H1 (cell line): ENCODE data around the gene ULK2. TPM values are rescaled to one million over a fixed set of nuclear protein-coding genes. Genes with fewer than 3 reads are reported as not detected.

Source experiments
- CTCF ChIA-PET: fragments of 300-600 bp; sonication (Branson Sonifier 250); formaldehyde crosslinking; loops from one replicate; lab custom pipeline; 2021; ENCODE audit not compliant: partially characterized antibody; lab: Charles Lee
- POLR2A ChIA-PET: fragments of 300-600 bp; sonication (Branson Sonifier 250); formaldehyde crosslinking; loops from one replicate; lab custom pipeline; 2021; ENCODE audit warnings: inconsistent platforms; ENCODE audit not compliant: partially characterized antibody; lab: Charles Lee
- DNase-seq, 2 experiments: peaks; one replicate each; pipeline versions ENCODE4 v3.0.0 to v3.0.0-alpha.2; 2010 to 2022; ENCODE audit warnings: low spot score in 2 of 2, low read depth in 1 of 2, mixed read lengths in 1 of 2
- FAIRE-seq: peaks from 2 replicates; lab custom pipeline; 2011; peaks lifted over from hg19 to GRCh38; lab: Jason Lieb, UNC
- H2AFZ ChIP-seq: 2 replicates; pipeline ENCODE4 v1.8.1; 2012; ENCODE audit warnings: low read length, inconsistent platforms
- H2AK5ac ChIP-seq: 2 replicates; pipeline ENCODE4 v1.6.1; 2013; ENCODE audit warnings: low read depth, low read length
- H2BK120ac ChIP-seq: replicated peaks from 2 replicates; pipeline ENCODE3; 2013; ENCODE audit warnings: low read depth, low read length, inconsistent platforms
- H2BK12ac ChIP-seq: 2 replicates; pipeline ENCODE4 v1.6.1; 2013; ENCODE audit warnings: low read depth, low read length
- H2BK15ac ChIP-seq: 2 replicates; pipeline ENCODE4 v1.6.1; 2013; ENCODE audit warnings: low read length
- H2BK20ac ChIP-seq: 2 replicates; pipeline ENCODE4 v1.6.1; 2013; ENCODE audit warnings: low read length
- H2BK5ac ChIP-seq: 2 replicates; pipeline ENCODE4 v1.6.1; 2013; ENCODE audit warnings: low read depth, low read length
- H3K14ac ChIP-seq: 2 replicates; pipeline ENCODE4 v1.6.1; 2013; ENCODE audit warnings: inconsistent platforms; ENCODE audit not compliant: insufficient read length
- H3K18ac ChIP-seq: 2 replicates; pipeline ENCODE4 v1.6.1; 2013; ENCODE audit warnings: low read length; ENCODE audit errors: extremely low read depth
- H3K23ac ChIP-seq: 2 replicates; pipeline ENCODE4 v1.6.1; 2013; ENCODE audit warnings: inconsistent platforms; ENCODE audit not compliant: insufficient read length
- H3K23me2 ChIP-seq: 2 replicates; pipeline ENCODE4 v1.6.1; 2013; ENCODE audit warnings: low read depth, low read length
- H3K27ac ChIP-seq: 2 replicates; pipeline ENCODE4 v1.6.1; 2011; ENCODE audit warnings: low read depth, low read length, inconsistent platforms
- H3K27me3 ChIP-seq, 4 experiments: replicated peaks in 1 of 4; 1 replicate in 1 of 4; 2 replicates in 3 of 4; pipeline versions ENCODE4 v1.6.1 to v1.8.1; 2011 to 2013; ENCODE audit warnings: low read length in 3 of 4, mild to moderate bottlenecking in 3 of 4, inconsistent platforms in 2 of 4, mixed read lengths in 2 of 4, moderate library complexity in 1 of 4; ENCODE audit not compliant: control insufficient read depth in 3 of 4, insufficient read depth in 3 of 4; ENCODE audit errors: extremely low read depth in 1 of 4
- H3K36me3 ChIP-seq, 4 experiments: 2 replicates each; pipeline versions ENCODE4 v1.6.1 to v1.8.1; 2011 to 2013; ENCODE audit warnings: mild to moderate bottlenecking in 4 of 4, low read length in 3 of 4, moderate library complexity in 2 of 4, control low read depth in 1 of 4, inconsistent platforms in 1 of 4; ENCODE audit not compliant: insufficient read depth in 4 of 4, control insufficient read depth in 2 of 4
- H3K4ac ChIP-seq: replicated peaks from 2 replicates; pipeline ENCODE3; 2013; ENCODE audit warnings: low read length, low read depth, mixed read lengths, inconsistent platforms; ENCODE audit not compliant: insufficient read length
- H3K4me1 ChIP-seq, 4 experiments: replicated peaks in 1 of 4; 1 replicate in 1 of 4; 2 replicates in 3 of 4; pipeline versions ENCODE4 v1.6.1 to v1.8.1; 2011 to 2013; ENCODE audit warnings: low read length in 3 of 4, inconsistent platforms in 2 of 4, mixed read lengths in 1 of 4; ENCODE audit not compliant: insufficient read depth in 4 of 4, control insufficient read depth in 3 of 4
- H3K4me2 ChIP-seq, 2 experiments: 2 replicates each; pipeline versions ENCODE4 v1.6.1 to v1.8.1; 2011 to 2013; ENCODE audit warnings: low read depth in 2 of 2, low read length in 2 of 2, control low read depth in 1 of 2, inconsistent platforms in 1 of 2, mild to moderate bottlenecking in 1 of 2; ENCODE audit not compliant: insufficient read depth in 1 of 2
- H3K4me3 ChIP-seq, 4 experiments: fragments of 200-600, 300-600 bp in 1 of 4; sonication (generic), shearing (Covaris generic), sonication (Bioruptor Twin) in 1 of 4; 2 replicates each; pipeline versions ENCODE4 v1.5.1 to v1.8.1; 2011 to 2016; ENCODE audit warnings: low read length in 4 of 4, low read depth in 3 of 4, control low read depth in 2 of 4, inconsistent platforms in 2 of 4, mild to moderate bottlenecking in 2 of 4, mixed read lengths in 1 of 4, moderate library complexity in 1 of 4; ENCODE audit not compliant: insufficient read depth in 2 of 4; ENCODE audit errors: extremely low read depth in 1 of 4
- H3K56ac ChIP-seq: replicated peaks from 2 replicates; pipeline ENCODE3; 2013; ENCODE audit warnings: low read depth, mild to moderate bottlenecking, mixed read lengths, low read length, inconsistent platforms; ENCODE audit not compliant: insufficient read length
- H3K79me1 ChIP-seq: 2 replicates; pipeline ENCODE4 v1.6.1; 2013; ENCODE audit warnings: low read depth, low read length, control low read depth
- H3K79me2 ChIP-seq, 2 experiments: 2 replicates each; pipeline versions ENCODE4 v1.6.1 to v1.8.1; 2012 to 2013; ENCODE audit warnings: low read length in 2 of 2, mild to moderate bottlenecking in 2 of 2, inconsistent platforms in 1 of 2; ENCODE audit not compliant: insufficient read depth in 2 of 2, control insufficient read depth in 1 of 2
- H3K9ac ChIP-seq, 4 experiments: replicated peaks in 1 of 4; 1 replicate in 1 of 4; 2 replicates in 3 of 4; pipeline versions ENCODE4 v1.6.1 to v1.8.1; 2011 to 2013; ENCODE audit warnings: low read depth in 3 of 4, low read length in 3 of 4, control low read depth in 2 of 4, mild to moderate bottlenecking in 2 of 4, moderate library complexity in 2 of 4, inconsistent platforms in 1 of 4; ENCODE audit errors: extremely low read depth in 1 of 4
- H3K9me3 ChIP-seq, 2 experiments: 2 replicates each; pipeline versions ENCODE4 v1.6.1 to v1.8.1; 2012 to 2013; ENCODE audit warnings: mild to moderate bottlenecking in 2 of 2, moderate library complexity in 2 of 2, control low read depth in 1 of 2, inconsistent platforms in 1 of 2, low read depth in 1 of 2, low read length in 1 of 2, mixed read lengths in 1 of 2; ENCODE audit not compliant: insufficient read depth in 2 of 2
- H4K20me1 ChIP-seq, 2 experiments: replicated peaks in 1 of 2; 2 replicates each; pipeline versions ENCODE3 to v1.8.1; 2011 to 2013; ENCODE audit warnings: inconsistent platforms in 2 of 2, low read length in 2 of 2, mild to moderate bottlenecking in 1 of 2; ENCODE audit not compliant: insufficient read depth in 2 of 2, control insufficient read depth in 1 of 2
- H4K5ac ChIP-seq: 2 replicates; pipeline ENCODE4 v1.6.1; 2013; ENCODE audit warnings: low read length, low read depth, mixed read lengths, inconsistent platforms; ENCODE audit not compliant: insufficient read length
- H4K8ac ChIP-seq: 2 replicates; pipeline ENCODE4 v1.8.0; 2013; ENCODE audit warnings: mild to moderate bottlenecking, moderate library complexity, low read length, inconsistent platforms; ENCODE audit not compliant: insufficient read depth; ENCODE audit errors: extremely low read depth
- H4K91ac ChIP-seq: replicated peaks from 2 replicates; pipeline ENCODE3; 2013; ENCODE audit warnings: low read length, mixed read lengths, inconsistent platforms; ENCODE audit not compliant: insufficient read length
- CTBP2 ChIP-seq: IDR thresholded peaks from 2 replicates; pipeline ENCODE4 v1.7.0; 2011; ENCODE audit warnings: borderline replicate concordance, mild to moderate bottlenecking, moderate library complexity, mixed read lengths, low read length; ENCODE audit not compliant: insufficient read depth, insufficient read length
- EP300 ChIP-seq, 2 experiments: IDR thresholded peaks; 1 replicate in 1 of 2; 2 replicates in 1 of 2; pipeline ENCODE4 v1.6.1; 2011 to 2012; ENCODE audit warnings: low read depth in 2 of 2, low read length in 2 of 2, mild to moderate bottlenecking in 2 of 2, borderline replicate concordance in 1 of 2, inconsistent platforms in 1 of 2, moderate library complexity in 1 of 2
- NANOG ChIP-seq: IDR thresholded peaks from 2 replicates; pipeline ENCODE4 v1.6.1; 2011; ENCODE audit warnings: low read length, low read depth, mild to moderate bottlenecking, inconsistent platforms; ENCODE audit not compliant: insufficient read depth, poor library complexity, severe bottlenecking
- RBBP5 ChIP-seq: IDR thresholded peaks from 2 replicates; pipeline ENCODE4 v1.7.1; 2012; ENCODE audit warnings: low read depth, mild to moderate bottlenecking, inconsistent platforms, low read length, moderate library complexity, borderline replicate concordance
- SP1 ChIP-seq: IDR thresholded peaks from 2 replicates; pipeline ENCODE4 v1.6.1; 2011; ENCODE audit warnings: low read depth, low read length
- TAF7 ChIP-seq: optimal IDR thresholded peaks from 2 replicates; pipeline ENCODE3; 2011; ENCODE audit warnings: low read depth, mild to moderate bottlenecking, inconsistent platforms, low read length, moderate library complexity, borderline replicate concordance
- TBP ChIP-seq: IDR thresholded peaks from 2 replicates; pipeline ENCODE4 v1.6.1; 2011; ENCODE audit warnings: low read depth, low read length, improper control_type of control experiment
- TCF12 ChIP-seq: IDR thresholded peaks from 2 replicates; pipeline ENCODE4 v1.6.1; 2011; ENCODE audit warnings: low read depth, mild to moderate bottlenecking, low read length
- WGBS, 2 experiments: shearing (Covaris generic) in 1 of 2; methylation state at CpG; one replicate each; pipeline versions ENCODE4 v1.1.6 to v1.1.7; 2013 to 2015; ENCODE audit warnings: low lambda C conversion rate in 2 of 2, mixed read lengths in 2 of 2, inconsistent platforms in 1 of 2, low coverage in 1 of 2, missing lambda C conversion rate in 1 of 2; ENCODE audit not compliant: insufficient replicate concordance in 2 of 2, insufficient coverage in 1 of 2, insufficient read length in 1 of 2; ENCODE audit errors: extremely low coverage in 1 of 2, missing lambda C conversion rate in 1 of 2; 5-methylcytosine and 5-hydroxymethylcytosine counted together
- polyA plus RNA-seq, 7 experiments: library from polyadenylated mRNA; depleted of rRNA in 3 of 7; stranded (reverse) in 5 of 7; unstranded in 2 of 7; fragments of >200 nt in 5 of 7; fragments of 200-250 nt in 2 of 7; gene quantifications; 1 replicate in 5 of 7; 2 replicates in 1 of 7; 4 replicates in 1 of 7; pipeline versions ENCODE4 v1.2.1 to v1.2.3, GENCODE V29; 2011 to 2013; ENCODE audit warnings: missing spikeins in 2 of 7, mixed read lengths in 2 of 7
- total RNA-seq: library from RNA; stranded (reverse); fragmentation: NEBNext Ultra II Directional; extraction: Animal tissue kit (Norgen Biotek cat#: 25700); gene quantifications from 2 replicates; pipeline ENCODE4 v1.2.1, GENCODE V29; 2021
- TF ChIP-seq, protein P1 (sequence below), 3 experiments: IDR thresholded peaks; 1 replicate in 2 of 3; 2 replicates in 1 of 3; pipeline versions ENCODE4 v1.5.1 to v1.6.1; 2011; ENCODE audit warnings: low read length in 3 of 3, mild to moderate bottlenecking in 3 of 3, inconsistent platforms in 2 of 3, low read depth in 1 of 3, moderate library complexity in 1 of 3; ENCODE audit not compliant: insufficient read depth in 1 of 3; ENCODE audit errors: control extremely low read depth in 1 of 3

Gene ULK2
- total and polyA plus RNA-seq, 2 of the 8 experiments (the other 6 are each of a cell fraction or from before 2014, with no cell fraction given): 5.3 to 9.8 TPM

DNA sequence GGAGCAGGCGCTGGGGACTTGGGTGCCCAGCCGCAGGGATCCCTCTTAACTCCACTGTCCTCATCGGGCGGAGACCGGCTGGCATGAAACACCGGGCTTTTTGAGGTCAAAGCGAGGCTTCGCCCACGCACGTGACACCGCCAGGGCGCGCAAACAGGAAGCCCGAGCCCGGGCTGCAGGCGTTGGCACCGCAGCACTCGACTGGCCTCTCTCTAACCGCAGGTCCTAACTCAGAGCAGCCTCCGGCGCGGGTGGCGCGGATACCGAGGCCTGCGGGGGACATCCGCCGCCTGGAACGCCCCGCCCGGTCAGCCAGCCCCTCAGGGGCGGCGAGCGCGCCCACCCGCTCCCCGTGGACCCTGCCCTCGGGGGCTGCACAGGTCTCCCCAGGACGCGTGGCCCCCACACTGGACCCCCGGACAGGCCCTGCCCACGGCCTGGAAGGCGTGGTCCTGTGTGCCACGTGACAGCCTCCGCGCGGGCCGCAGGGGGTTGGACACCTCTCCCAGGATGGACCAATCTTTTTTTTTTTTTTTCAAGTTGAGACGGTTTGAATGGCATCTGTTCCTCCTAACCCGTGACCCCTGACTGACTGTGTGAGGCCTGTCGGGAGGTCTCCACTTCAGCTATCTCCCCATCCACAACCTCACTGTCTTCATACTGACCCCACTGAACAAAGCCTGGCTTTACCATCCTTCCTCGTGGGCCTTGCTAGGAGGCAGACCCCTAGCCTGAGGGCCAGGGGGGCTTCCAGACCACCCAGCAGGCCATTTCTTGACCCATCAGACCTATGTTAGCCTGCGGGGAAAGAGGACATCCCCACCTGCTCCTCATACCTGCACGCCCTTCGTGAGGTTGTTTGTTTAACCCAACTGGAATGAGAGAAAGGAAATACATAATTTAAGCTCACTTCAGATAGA is 143.0 kb downstream of the ULK2 start:
- Histone ChIP-seq H2BK12ac (no peak overlapping the region), H3K4me2 (no peak overlapping the region), H3K23ac (no peak overlapping the region), H3K56ac (no peak overlapping the region), H3K27me3 (no peaks in the 10 kb centered on the region), H3K79me1 (no peaks in the 10 kb centered on the region), H3K27ac (no peak overlapping the region), H2BK5ac (no peak overlapping the region), H3K4ac (no peak overlapping the region), H3K4me3 (no peak overlapping the region), H3K9me3 (no peaks in the 10 kb centered on the region), H4K20me1 (no peaks in the 10 kb centered on the region), H2AK5ac (no peak overlapping the region), H3K79me2 (no peaks in the 10 kb centered on the region), H4K8ac (no peak overlapping the region; the same call in 1 of the 2 replicates), H3K18ac (no peak overlapping the region), H2AFZ (no peak overlapping the region), H4K91ac (no peak overlapping the region), H2BK15ac (no peak overlapping the region), H3K14ac (no peak overlapping the region), H3K36me3 (no peaks in the 10 kb centered on the region), H2BK20ac (no peak overlapping the region), H2BK120ac (no peak overlapping the region), H4K5ac (no peak overlapping the region), H3K9ac (no peak overlapping the region), H3K23me2 (no peaks in the 10 kb centered on the region), H3K4me1 (no peaks in the 10 kb centered on the region; a peak in 1 of 7 replicates)
- no peak for DNase-seq
- ChIA-PET CTCF (no interaction called here), POLR2A (no interaction called here)
- no peak for FAIRE-seq
- 90% methylated on average over 49 of the region's 55 CpGs; no CpG with 5 or more reads in 1 of the 2 experiments for WGBS, 2 experiments
- TF ChIP-seq TCF12 (no peak), RBBP5 (no peak), NANOG (no peak), EP300 (IDR thresholded peaks at IDR 0.05; ENCODE audit: borderline replicate concordance in 1 of 2, low read depth in 2 of 2, low read length in 2 of 2) (no peak), TBP (no peak), SP1 (no peak), CTBP2 (no peak), TAF7 (no peak)
- TF ChIP-seq, protein P1, sequence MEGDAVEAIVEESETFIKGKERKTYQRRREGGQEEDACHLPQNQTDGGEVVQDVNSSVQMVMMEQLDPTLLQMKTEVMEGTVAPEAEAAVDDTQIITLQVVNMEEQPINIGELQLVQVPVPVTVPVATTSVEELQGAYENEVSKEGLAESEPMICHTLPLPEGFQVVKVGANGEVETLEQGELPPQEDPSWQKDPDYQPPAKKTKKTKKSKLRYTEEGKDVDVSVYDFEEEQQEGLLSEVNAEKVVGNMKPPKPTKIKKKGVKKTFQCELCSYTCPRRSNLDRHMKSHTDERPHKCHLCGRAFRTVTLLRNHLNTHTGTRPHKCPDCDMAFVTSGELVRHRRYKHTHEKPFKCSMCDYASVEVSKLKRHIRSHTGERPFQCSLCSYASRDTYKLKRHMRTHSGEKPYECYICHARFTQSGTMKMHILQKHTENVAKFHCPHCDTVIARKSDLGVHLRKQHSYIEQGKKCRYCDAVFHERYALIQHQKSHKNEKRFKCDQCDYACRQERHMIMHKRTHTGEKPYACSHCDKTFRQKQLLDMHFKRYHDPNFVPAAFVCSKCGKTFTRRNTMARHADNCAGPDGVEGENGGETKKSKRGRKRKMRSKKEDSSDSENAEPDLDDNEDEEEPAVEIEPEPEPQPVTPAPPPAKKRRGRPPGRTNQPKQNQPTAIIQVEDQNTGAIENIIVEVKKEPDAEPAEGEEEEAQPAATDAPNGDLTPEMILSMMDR (IDR thresholded peaks at IDR 0.05; ENCODE audit: control extremely low read depth in 1 of 3, insufficient read depth in 1 of 3, low read depth in 1 of 3, low read length in 3 of 3): no peak
